Peyer's patch (tissue), 4 donors: ENCODE measurements around the gene SPACDR.
"Not testable (repeated sequence)": the region's sequence is repeated elsewhere in the genome, so short reads cannot be mapped to it uniquely, and the experiment has no call there.

Experiments used
- CTCF ChIP-seq, 6 experiments: fragments of 450-650 bp in 4 of 6; fragments of 200-600 bp in 2 of 6; sonication (generic) in 1 of 6; IDR thresholded peaks; one replicate each; pipeline ENCODE4 v1.5.1; 2017 to 2019; ENCODE audit warnings: antibody characterized with exemption in 6 of 6, mild to moderate bottlenecking in 3 of 6, moderate library complexity in 1 of 6
- POLR2A ChIP-seq, 2 donors: fragments of 450-650 bp; IDR thresholded peaks; one replicate each; pipeline ENCODE4 v1.5.1; 2017; ENCODE audit warnings: antibody characterized with exemption in 2 of 2, mild to moderate bottlenecking in 2 of 2, moderate library complexity in 2 of 2

GRCh38 chr7:100439244-100439643 lies 24.8 kb downstream of the SPACDR start:
- TF ChIP-seq CTCF, POLR2A (IDR thresholded peaks at IDR 0.05): not testable (repeated sequence)
